GM18951 (cell line): ENCODE measurements around the gene MYBBP1A.

Source experiments
- POLR2A ChIP-seq: IDR thresholded peaks from 4 replicates; pipeline ENCODE4 v1.6.1; 2011; ENCODE audit warnings: mild to moderate bottlenecking; ENCODE audit not compliant: insufficient read length, insufficient read depth; ENCODE audit errors: extremely low read depth
- in situ Hi-C: fragments of 300-500 bp; cut with MboI; formaldehyde crosslinking; loops from one replicate; pipeline ENCODE4 v1.12.0; 2022; ENCODE audit warnings: low sequenced_read_pairs, mixed read lengths, inconsistent platforms; ENCODE audit not compliant: unreplicated experiment

Gene MYBBP1A

DNA sequence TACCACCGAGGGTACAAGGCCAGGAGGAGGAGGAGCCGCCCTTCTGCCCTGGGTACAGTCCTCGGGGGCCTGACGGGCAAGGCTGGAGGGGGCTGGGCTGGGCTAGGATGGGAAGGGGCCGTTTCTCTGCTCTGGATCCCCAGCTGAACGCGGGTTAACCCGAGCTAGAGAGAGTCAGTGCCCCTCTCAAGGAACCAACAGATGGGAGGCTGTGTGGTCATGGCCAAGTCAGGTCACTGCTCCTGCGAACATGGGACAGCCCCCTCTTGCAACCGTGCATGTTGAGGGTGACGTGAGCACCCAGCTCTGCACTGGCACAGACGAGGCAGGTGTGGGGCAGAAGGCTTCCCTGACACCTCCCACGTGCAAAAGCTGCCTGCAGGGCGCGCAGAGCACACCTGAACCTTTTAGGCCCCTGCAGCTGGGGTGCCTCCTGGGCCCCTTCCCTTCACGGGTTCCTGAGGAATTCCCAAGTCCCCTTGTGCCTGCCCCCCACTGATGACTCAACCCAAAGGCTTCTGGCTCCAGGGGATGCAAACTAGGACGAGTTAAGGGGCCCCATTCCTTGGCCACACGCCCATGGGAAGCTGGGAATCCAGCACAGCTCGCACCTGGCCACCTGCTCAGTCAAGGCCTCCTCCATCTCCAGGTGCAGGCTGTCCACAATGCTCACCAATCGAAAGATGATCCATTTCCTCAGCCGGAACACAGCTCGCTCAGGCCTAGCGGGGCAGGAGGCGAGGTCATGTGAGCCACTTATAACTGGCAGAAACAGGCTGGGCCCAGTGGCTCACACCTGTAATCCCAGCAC is 6.3 kb downstream of the MYBBP1A start:
- TF ChIP-seq POLR2A, result no peak
- in situ Hi-C loops, result no loop called here

DNA sequence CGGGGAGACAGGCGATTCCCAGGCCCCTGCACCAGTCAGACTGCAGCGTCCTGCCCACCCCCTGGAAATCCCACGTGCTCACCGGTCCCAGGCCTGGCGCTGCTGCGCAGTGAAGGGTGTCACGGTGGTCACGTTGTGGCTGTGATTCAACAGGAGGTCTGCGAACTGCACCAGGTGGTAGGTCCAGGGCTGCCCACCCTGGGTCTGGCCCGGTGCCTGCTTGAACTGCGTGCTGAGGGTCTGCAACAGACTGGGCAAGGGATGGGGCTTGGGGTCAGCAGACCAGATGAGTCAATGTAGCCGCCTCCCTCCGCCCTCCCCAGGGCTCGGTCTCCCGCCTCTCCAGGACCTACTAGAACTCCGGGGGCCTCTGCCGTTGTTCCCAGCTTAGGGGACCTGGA is 7.1 kb downstream of the MYBBP1A start:
- no peak for TF ChIP-seq POLR2A
- in situ Hi-C loops, result no loop called here

DNA sequence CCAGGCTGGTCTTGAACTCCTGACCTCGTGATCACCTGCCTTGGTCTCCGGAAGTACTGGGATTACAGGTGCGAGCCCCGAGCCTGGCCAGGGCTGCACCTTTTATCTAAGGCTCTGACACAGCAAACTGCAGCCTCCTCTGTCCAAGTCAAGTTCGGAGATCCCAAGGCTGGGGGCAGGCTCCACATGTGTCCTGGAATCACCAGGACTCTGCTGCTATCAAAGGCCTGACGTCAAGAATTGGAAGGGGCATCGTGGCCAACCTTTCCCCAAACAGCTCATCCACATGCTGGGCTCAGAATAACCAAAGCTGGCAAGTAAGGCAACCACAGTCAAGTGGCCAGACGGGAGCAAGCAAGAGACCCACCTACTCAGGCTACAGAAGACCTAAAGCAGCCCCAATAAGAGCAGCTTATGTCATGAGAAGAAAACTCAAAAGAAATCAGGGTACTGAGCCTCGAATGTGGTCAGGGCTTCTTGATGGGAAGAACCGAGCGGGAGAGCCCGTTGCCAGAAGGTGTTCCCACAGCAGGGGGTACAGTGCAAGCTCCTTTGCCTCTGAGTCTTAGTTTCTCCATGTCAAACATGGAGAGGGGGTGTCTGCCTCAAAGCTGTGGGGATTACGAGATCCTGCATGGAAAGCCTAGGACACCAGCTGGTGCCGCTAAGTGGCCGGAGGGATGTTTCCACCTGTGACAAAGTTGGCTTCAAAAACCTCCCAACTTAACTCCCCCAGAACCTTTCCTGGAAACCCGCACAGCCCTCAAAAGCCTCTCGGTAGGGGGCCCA is 7.9 kb downstream of the MYBBP1A start:
- no peak for TF ChIP-seq POLR2A
- in situ Hi-C loops, result no loop called here

DNA sequence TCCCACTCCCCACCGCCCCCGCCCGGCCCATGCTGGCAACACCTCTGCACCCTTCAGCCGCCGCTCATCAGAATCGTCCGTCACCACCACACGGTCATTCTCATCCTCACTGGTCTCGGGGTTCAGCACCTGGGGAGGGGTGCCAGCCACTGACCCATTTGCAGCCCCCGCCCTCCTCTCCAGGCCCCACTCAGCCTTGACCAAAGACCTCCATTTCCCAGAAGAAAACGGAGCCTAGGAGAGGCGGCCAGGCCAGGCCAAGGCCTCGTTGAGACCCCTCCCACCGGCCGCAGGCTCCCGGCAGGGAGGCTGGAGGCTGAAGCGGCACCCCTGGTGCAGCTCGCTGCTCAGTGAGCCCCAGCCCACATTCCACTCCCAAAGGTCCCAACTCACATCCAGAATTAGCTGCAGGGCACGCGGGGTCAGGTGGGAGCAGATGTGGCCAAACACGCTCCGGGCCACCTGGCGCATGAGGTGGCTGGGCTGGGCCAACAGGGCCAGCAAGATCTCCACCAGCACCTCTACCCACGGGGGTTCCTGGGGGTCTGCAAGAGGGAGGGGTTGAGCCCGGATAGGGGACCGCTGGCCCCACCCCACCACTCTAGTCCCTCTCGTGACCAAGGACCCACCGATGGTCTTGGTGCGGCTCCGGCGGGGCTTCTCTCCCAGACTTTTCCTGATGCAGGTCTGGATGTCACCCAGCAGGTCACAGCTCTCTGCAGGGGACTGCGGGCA is 9.8 kb downstream of the MYBBP1A start:
- TF ChIP-seq POLR2A, result no peak
- in situ Hi-C loops, result no loop called here

DNA sequence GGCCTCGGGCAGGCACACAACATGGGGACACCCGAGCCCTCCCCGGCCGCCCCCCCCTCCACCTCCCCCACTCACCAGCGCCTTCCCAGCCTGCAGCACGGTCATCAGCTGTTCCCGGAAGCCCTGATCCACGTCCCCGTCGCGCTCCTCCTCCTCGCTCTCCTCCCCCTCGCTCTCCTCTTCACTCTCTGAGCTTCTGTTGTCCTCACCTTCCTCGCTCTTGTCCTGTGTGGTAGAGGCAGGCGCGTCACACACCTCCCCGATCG is 10.3 kb downstream of the MYBBP1A start:
- no peak for TF ChIP-seq POLR2A
- in situ Hi-C loops, result no loop called here

DNA sequence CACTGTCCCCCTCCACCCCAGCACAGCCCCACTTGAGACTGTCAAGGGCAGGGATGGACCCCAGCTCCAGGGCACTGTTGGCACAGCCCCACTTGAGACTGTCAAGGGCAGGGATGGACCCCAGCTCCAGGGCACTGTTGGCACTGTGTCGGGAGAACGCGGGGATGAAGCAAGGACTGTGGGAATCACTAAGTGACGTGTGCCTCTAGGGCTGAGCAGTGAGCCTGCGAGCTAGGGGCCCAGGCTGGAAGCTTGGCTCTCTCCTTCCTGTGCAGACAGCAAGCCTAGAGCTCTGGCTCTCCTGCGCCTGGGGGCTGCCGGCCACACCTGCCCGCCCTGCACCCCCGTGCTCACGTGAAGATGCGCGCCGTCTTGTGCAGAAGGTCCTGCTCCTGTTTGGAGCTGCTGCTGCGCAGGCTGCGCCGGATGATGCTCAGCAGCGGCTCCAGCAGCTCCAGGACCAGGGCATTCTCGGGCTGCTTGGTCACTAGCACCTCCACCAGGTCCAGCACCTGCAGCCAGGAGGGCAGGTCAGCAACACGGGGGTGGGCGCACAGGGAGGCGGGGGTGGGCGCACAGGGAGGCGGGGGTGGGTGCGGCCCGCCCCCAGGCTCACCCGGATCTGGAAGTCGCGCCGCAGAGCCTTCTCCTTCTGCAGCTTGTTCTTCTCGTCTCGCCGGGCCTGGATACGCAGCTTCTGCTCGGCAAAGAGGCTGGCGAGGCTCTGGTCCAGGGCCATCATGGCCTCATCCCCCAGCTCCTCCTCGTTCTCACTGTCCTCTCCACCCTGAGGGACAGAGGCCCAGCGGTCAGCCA is 10.8 kb downstream of the MYBBP1A start:
- no peak for TF ChIP-seq POLR2A
- in situ Hi-C loops, result no loop called here

DNA sequence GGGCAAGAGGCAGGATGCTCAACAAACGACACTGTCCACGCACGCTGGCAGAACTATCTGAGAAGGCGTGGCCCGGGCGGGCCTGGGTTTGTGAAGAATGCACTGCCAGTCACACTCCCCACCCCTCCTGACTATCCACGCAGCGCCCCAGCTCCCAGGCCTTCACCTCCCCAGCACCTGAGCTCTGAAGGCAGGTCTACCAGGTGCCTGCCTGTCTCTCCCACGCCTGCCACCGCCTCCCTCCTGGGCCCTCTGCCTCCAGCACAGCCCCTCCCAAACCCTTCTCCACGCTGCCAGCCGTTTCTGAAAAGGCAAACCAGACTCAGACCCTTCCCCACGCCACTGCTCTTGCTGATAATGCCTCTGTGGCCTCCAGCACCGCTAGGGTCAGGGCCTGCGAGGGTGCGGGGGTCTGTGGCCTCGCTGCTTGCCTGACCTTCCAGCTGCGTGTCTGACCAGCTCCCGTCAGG is 11.6 kb downstream of the MYBBP1A start:
- in situ Hi-C loops, result no loop called here
- TF ChIP-seq POLR2A, result no peak

DNA sequence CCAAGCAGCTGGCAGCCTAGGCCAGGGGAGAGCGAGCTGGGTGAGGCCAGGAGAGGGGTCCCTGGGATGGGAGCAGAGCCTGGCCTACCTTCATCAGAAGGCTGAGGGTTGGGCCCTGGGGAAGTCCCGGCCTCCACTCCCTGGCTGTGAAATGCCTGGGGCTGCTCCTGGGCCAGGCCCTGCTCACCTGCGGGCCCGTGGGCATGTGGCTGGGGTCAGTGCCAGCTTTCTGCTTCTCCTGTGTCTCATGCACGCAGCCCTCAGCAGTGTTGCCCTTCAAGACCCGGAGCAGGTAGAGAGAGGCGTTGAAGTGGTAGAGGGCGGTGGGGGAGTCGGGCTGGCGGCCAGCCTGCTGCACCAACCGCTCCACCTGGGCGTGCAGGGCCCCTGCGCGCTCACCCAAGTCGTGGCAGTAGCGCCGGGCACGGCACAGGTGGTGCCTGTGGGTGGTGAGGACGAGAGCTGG is 12.4 kb downstream of the MYBBP1A start:
- no peak for TF ChIP-seq POLR2A

DNA sequence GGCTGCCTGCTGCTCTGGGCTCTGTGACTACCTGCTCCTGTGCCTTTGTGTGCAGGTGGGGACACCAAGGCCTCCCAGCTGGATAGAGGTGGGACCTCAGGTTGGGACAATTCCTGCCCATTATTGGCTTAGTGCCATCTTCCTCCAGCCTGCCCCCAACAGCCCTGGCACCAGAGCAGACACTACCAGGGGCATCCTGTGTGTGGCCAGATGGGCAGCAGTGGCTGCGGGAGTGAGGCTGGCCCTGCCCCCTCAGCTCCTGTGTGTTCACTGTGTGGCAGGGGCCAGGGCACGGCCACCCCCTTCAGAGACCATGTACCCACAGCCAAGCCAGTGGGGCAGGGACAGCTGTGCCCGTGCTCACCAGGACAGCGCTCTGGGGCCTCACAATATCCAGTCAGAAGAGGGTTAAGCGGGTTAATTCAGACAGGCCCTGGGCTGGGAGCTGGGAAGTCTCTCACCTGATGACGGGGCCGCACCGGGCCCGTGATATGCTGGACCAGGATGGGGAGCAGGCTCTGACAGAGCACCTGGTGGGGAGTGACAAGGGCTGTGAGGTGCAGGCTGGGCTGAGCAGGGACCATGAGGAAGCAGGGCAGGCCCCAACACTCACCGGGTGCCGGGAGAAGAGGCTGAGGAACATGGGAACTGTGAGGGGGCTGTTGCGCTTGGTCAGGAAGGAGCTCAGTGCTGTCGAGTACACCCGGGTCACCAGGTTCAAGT is 13.0 kb downstream of the MYBBP1A start:
- TF ChIP-seq POLR2A, result no peak
- in situ Hi-C loops, result no loop called here

More for the DNA sequence above, 12.4 kb downstream of the MYBBP1A start:
- in situ Hi-C loops, result no loop called here

DNA sequence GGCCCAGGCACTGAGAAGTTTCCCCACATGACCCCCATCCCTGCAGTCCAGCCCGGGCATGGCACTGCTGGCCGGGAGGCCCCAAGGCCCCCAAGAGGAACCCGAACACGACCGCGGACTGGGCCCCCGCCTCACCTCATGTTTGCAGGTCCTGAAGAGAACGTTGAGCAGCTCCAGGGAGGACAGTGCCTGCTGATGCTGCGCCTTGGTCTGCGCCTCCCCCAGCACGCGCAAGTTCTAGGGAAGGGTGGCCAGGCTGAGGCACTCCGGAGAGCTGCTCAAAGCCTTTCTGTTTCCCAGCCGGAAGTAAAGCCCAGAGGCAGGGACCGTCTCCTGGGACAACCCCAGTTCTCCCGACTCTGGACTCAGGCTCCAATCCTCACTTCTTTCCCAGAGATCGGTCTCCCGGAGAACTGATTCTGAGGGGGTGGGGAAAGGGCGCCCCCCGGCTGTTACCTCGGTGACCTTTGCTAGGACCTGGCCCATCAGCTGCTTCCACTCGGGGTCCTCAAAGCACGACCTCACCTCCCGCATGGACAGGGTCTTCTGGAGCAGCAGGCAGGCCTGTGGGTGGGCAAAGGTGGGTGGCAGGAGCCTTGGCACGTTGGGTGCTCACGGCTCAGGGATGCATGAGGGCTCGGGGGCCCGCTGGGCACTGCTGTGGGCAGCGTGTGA is 13.7 kb downstream of the MYBBP1A start:
- no peak for TF ChIP-seq POLR2A
- in situ Hi-C loops, result no loop called here

DNA sequence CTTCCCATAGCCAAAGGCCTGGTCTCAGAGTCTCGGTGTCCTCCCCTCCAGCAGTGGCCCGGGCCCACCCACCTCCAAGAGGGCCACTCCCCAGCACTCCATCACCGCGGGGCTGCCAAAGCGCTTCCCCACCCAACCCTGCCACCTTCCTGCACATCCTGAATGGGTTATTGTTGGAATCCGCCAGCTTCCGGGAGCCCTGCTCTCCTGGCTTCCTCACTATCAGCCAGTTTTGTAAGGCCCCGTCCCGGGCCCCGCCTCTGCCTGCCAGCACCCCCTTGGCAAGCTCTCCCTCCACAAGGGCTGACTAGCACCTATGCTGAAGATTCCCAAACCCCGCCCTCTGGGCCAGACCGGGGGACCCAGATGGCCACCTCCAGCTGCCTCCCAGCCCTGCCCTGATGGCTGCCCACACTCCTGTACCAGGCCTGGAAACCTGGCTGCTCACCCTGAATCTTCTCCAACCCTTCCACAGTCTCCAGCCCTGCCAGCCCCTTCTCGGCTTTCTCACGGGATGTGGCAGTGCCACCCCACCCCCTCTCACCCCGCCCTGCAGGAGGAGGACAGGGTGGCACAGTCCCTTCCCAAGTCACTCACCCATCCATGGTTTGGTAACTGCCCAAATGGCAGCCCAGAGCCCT is 14.4 kb downstream of the MYBBP1A start:
- in situ Hi-C loops, result no loop called here
- TF ChIP-seq POLR2A, result no peak
